Osteoblast (primary cell): ENCODE measurements around the gene HS6ST3. TPM values are rescaled to one million over a fixed set of nuclear protein-coding genes. Genes with fewer than 3 reads are reported as not detected.

Source experiments
- DNase-seq: peaks from one replicate; pipeline ENCODE4 v3.0.0; 2011; ENCODE audit warnings: low spot score, mixed read lengths; ENCODE audit not compliant: insufficient read length; ENCODE audit errors: missing footprints
- H2AFZ ChIP-seq: 2 replicates; pipeline ENCODE4 v1.6.0; 2011; ENCODE audit warnings: mild to moderate bottlenecking, low read length
- H3K27ac ChIP-seq: 2 replicates; pipeline ENCODE4 v1.5.1; 2011; ENCODE audit warnings: mild to moderate bottlenecking, low read depth, low read length, moderate library complexity
- H3K27me3 ChIP-seq: 2 replicates; pipeline ENCODE4 v1.6.0; 2012; ENCODE audit warnings: mild to moderate bottlenecking, control low read depth, inconsistent platforms, low read length, moderate library complexity; ENCODE audit not compliant: insufficient read depth
- H3K36me3 ChIP-seq: 2 replicates; pipeline ENCODE4 v1.5.1; 2011; ENCODE audit warnings: mild to moderate bottlenecking, low read length, control low read depth, moderate library complexity; ENCODE audit not compliant: insufficient read depth
- H3K4me1 ChIP-seq: 2 replicates; pipeline ENCODE4 v1.5.1; 2011; ENCODE audit warnings: mild to moderate bottlenecking, low read length, control low read depth, moderate library complexity; ENCODE audit not compliant: insufficient read depth
- H3K4me2 ChIP-seq: 2 replicates; pipeline ENCODE4 v1.6.0; 2011; ENCODE audit warnings: mild to moderate bottlenecking, low read length; ENCODE audit not compliant: insufficient read depth
- H3K4me3 ChIP-seq: fragments of 200-600 bp; sonication (generic); 3 replicates; pipeline ENCODE4 v1.5.1; 2012; ENCODE audit warnings: mild to moderate bottlenecking, low read length, inconsistent platforms; ENCODE audit not compliant: insufficient read depth
- H3K79me2 ChIP-seq: 2 replicates; pipeline ENCODE4 v1.6.0; 2012; ENCODE audit warnings: mild to moderate bottlenecking, low read length, control low read depth, inconsistent platforms; ENCODE audit not compliant: insufficient read depth
- H3K9me3 ChIP-seq: 2 replicates; pipeline ENCODE4 v1.5.1; 2011; ENCODE audit warnings: low read depth, low read length, control low read depth
- H4K20me1 ChIP-seq: 2 replicates; pipeline ENCODE4 v1.6.0; 2012; ENCODE audit warnings: mild to moderate bottlenecking, low read length, control low read depth; ENCODE audit not compliant: insufficient read depth
- CTCF ChIP-seq: IDR thresholded peaks from 2 replicates; pipeline ENCODE4 v1.5.1; 2011; ENCODE audit warnings: mild to moderate bottlenecking, low read depth, low read length, moderate library complexity; ENCODE audit errors: extremely low read depth
- total RNA-seq: library from RNA; depleted of rRNA; stranded (reverse); fragments of >200 nt; gene quantifications from 2 replicates; pipeline ENCODE4 v1.2.3, GENCODE V29; 2012

Gene HS6ST3
- total RNA-seq, 1 donor, result not detected

DNA sequence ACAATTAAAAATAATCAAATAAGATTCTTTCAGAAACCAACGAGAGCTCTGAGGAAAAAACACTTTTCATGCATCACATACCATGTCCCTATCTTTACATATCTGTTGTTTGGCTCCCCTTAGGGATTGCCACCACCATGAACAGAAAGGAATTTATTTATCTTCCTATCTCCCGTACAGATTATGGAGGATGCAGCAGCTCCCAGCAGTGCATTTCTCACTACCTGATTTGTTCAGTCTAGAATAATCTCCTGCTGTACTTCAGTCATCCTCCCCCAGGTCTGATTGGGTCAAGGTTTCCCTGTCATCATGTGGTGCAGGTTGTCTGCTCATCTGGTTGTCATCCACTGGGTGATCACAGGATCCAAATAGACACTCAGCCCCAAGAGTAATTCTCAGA, 453.1 kb downstream of the HS6ST3 start:
- no peak for TF ChIP-seq CTCF
- Histone ChIP-seq H3K27me3 (no peaks in the 10 kb centered on the region), H3K4me3 (no peak overlapping the region), H3K79me2 (no peaks in the 10 kb centered on the region), H3K4me1 (no peaks in the 10 kb centered on the region), H3K27ac (no peak overlapping the region), H4K20me1 (no peaks in the 10 kb centered on the region), H2AFZ (no peak overlapping the region), H3K4me2 (no peak overlapping the region), H3K36me3 (no peaks in the 10 kb centered on the region), H3K9me3 (no peaks in the 10 kb centered on the region)
- DNase-seq, result no peak

- TF ChIP-seq CTCF, result no peak
- no peaks in the 10 kb centered on the region for H3K79me2 ChIP-seq
- H3K4me3 ChIP-seq, result no peak overlapping the region
- DNase-seq, result no peak
- no peak overlapping the region for H3K27ac ChIP-seq
- H3K9me3 ChIP-seq, result no peaks in the 10 kb centered on the region
- H3K4me2 ChIP-seq, result no peak overlapping the region
- no peaks in the 10 kb centered on the region for H3K4me1 ChIP-seq
- H3K36me3 ChIP-seq, result no peaks in the 10 kb centered on the region
- no peak overlapping the region for H2AFZ ChIP-seq
- H3K27me3 ChIP-seq, result no peaks in the 10 kb centered on the region
- H4K20me1 ChIP-seq, result no peaks in the 10 kb centered on the region
Measured at GRCh38 chr13:96544957-96545356, 455.1 kb downstream of the HS6ST3 start.

GRCh38 chr13:96546463-96546862, 456.6 kb downstream of the HS6ST3 start:
- Histone ChIP-seq H3K27me3 (no peaks in the 10 kb centered on the region), H3K79me2 (no peaks in the 10 kb centered on the region), H3K4me3 (no peak overlapping the region), H3K4me1 (no peaks in the 10 kb centered on the region), H4K20me1 (no peaks in the 10 kb centered on the region), H3K36me3 (no peaks in the 10 kb centered on the region), H3K4me2 (no peak overlapping the region), H3K27ac (no peak overlapping the region), H3K9me3 (no peaks in the 10 kb centered on the region), H2AFZ (no peak overlapping the region)
- no peak for TF ChIP-seq CTCF
- no peak for DNase-seq

GRCh38 chr13:96551546-96551945, 461.6 kb downstream of the HS6ST3 start:
- no peaks in the 10 kb centered on the region for H3K79me2 ChIP-seq
- no peak overlapping the region for H3K27ac ChIP-seq
- no peak for TF ChIP-seq CTCF
- no peaks in the 10 kb centered on the region for H3K27me3 ChIP-seq
- H3K9me3 ChIP-seq, result no peaks in the 10 kb centered on the region
- DNase-seq, result no peak
- H3K4me3 ChIP-seq, result no peak overlapping the region
- H3K4me2 ChIP-seq, result no peak overlapping the region
- H4K20me1 ChIP-seq, result no peaks in the 10 kb centered on the region
- H3K4me1 ChIP-seq, result no peaks in the 10 kb centered on the region
- no peaks in the 10 kb centered on the region for H3K36me3 ChIP-seq
- H2AFZ ChIP-seq, result no peak overlapping the region
